NK-92 (cell line): ENCODE results near the gene SMCR8.
"Not testable (repeated sequence)": the region's sequence is repeated elsewhere in the genome, so short reads cannot be mapped to it uniquely, and the experiment has no call there.

Source experiments
- DNase-seq: peaks from one replicate; lab custom pipeline; 2025; ENCODE audit not compliant: unreplicated experiment; lab: John Stamatoyannopoulos, UW

The SMCR8 gene

GRCh38 chr17:18356624-18357023, 41.5 kb downstream of the SMCR8 start:
- DNase-seq = no peak

DNA sequence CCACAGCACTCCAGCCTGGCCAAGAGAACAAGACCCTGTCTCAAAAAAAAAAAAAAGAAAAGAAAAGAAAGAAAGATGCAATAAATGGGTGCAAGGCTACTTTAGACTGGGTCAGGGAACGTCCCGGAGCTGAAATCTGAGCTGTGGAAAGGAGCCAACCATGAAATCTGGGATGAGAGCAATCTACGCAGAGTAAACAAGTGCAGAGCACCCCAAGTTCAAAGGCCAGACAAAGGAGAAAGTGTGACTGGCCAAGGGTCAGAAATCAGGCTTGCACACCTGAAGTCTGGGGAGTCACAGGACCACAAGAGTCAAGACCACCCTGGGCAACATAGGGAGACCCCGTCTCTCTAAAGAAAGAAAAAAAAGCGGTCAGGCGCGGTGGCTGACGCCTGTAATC, 45.4 kb downstream of the SMCR8 start:
- no peak for DNase-seq

DNA sequence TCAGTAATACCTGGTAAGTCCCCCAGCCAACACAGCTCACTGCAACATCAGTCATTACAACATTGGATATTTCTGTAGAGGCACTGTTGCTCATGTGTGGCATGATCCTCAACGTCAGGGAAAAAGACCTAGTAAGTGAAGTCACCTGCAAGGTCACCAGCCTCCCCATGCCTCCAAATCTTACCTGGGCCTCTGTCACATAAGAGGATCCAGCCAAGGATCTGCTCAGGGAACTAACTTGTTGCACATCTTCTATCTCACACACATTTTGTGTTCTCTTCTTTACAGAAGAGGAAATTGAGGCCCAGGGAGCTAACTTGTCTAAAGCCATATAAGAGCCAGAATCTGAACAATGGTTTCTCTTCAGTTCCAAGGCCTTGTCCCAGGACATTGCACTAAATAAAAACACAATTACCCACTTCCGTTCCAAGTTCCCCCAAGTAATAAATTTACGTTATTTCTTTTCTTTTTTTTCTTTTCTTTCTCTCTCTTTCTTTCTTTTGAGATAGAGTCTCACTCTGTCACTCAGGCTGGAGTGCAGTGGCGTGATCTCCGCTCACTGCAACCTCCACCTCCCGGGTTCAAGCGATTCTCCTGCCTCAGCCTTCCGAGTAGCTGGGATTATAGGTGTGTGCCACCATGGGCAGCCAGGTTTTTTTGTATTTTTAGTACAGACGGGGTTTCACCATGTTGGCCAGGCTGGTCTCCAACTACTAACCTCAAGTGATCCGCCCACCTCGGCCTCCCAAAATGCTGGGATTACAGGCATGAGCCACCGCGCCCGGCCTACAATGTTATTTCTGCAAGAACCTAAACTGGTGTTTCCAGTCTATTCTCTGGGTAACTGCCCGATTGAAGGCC, 47.0 kb downstream of the SMCR8 start:
- no peak for DNase-seq

DNA sequence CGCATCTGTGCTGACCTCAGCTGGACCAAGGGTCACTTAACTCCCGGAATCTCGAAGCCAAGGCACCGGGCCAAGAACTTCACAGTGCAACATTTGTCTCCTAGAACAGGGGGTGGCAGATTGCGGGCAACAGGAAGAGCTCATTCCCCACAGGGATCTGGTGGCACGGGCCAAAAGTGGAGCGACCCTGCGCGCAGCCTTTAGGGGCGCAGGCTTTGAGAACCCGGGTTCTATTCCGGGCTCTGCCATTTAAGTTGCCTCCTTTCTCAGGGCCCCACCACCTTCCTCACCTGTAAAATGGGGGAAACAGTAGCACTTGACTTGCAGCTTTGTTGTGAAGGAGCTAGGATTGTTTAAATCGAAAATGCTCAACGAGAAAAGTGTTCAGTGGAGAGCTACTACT, 47.6 kb downstream of the SMCR8 start:
- DNase-seq = no peak

DNA sequence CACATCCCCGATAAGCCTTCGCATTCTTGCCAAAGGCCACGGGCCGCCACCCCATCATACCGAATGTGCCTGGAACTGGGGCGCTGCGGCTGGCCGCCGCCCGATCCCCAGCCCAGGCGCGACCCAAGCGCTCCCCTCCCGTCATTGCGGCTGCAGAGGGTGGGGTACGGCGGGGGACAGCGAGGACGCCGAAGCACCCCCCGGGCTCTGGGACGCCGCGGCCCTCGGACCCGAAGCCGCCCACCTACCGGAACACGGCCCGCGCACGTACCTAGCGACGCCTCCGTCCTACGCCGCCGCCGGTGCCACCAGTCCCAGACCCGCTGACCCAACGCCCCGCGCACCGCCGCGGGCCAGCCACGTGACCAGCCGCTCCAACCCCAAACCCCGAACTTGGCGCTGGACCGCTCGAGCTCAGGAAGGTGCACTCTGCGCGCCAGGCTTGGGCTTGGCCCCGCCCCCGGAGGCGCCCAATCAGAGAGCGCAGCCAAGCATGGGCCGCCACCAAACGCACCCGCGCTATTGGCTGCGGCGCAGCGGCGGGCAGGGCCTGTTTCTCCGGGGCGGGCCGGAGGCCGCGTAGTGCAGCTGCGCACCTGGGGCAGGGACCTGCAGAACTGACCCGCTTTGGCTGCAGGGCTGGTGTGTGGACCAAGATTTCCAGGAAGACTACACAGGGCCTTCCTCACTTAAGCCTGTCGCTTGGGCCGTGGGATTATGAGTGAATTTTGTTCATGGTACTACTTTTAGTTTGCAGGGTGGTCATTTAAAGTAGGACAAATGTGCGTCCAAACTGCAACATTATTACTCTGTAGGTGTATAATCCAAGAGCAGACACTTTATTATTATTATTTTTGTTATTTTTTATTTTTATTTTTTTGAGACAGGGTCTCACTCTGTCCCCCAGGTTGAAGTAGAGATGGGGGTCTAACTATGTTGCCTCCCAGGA, 48.3 kb downstream of the SMCR8 start, which contains the start of gene SHMT1:
Gene SHMT1, minus strand, starts transcription at position 450 of the 949 bp plus-strand sequence. CDS start 7,569 bp downstream, outside the sequence.
- peak; percentile 35 for DNase-seq

DNA sequence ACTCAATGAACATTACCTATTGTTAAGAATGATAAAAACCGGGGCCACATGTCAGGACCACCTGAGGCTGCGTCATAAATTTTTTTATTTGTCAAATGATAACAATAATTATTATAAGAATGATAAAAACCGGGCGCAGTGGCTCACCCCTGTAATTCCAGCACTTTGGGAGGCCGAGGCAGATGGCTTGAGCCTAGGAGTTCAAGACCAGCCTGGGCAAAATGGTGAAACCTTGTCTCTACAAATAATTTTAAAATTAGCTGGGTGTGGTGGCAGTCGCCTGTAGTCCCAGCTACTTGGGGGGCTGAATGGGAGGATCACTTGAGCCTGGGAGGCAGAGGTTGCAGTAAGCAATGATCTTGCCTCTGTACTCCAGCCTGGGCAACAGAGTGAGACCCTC, 49.1 kb downstream of the SMCR8 start:
- DNase-seq = no peak

GRCh38 chr17:18368946-18369345, 53.9 kb downstream of the SMCR8 start:
- DNase-seq = no peak

- no peak for DNase-seq
These were observed 55.7 kb downstream of the SMCR8 start for GRCh38 chr17:18370761-18371160.

- DNase-seq = no peak
These were observed 56.4 kb downstream of the SMCR8 start for GRCh38 chr17:18371455-18371854.

GRCh38 chr17:18373181-18373580, 58.1 kb downstream of the SMCR8 start:
- DNase-seq = not testable (repeated sequence)

GRCh38 chr17:18374216-18374615, 59.1 kb downstream of the SMCR8 start:
- no peak for DNase-seq
